Trophoblast cell (in vitro differentiated cells and primary cell): ENCODE measurements around the gene RNASEH1.

Source experiments
- DNase-seq, 2 donors: peaks; one replicate each; pipeline ENCODE4 v3.0.0-alpha.2; 2016
- H2AFZ ChIP-seq: 2 replicates; pipeline ENCODE4 v1.6.1; 2013; ENCODE audit warnings: low read length, moderate library complexity, mild to moderate bottlenecking; ENCODE audit not compliant: insufficient read depth, poor library complexity
- H2AK5ac ChIP-seq: 2 replicates; pipeline ENCODE4 v1.6.1; 2013; ENCODE audit warnings: mild to moderate bottlenecking, low read length
- H2BK120ac ChIP-seq: 2 replicates; pipeline ENCODE4 v1.6.1; 2013; ENCODE audit warnings: low read length, mild to moderate bottlenecking, moderate library complexity; ENCODE audit not compliant: insufficient read depth, poor library complexity
- H2BK12ac ChIP-seq: 2 replicates; pipeline ENCODE4 v1.6.1; 2013; ENCODE audit warnings: mild to moderate bottlenecking, low read length, moderate library complexity
- H2BK5ac ChIP-seq: 2 replicates; pipeline ENCODE4 v1.6.1; 2013; ENCODE audit warnings: low read length, low read depth, moderate library complexity, mild to moderate bottlenecking; ENCODE audit not compliant: poor library complexity
- H3K14ac ChIP-seq: 2 replicates; pipeline ENCODE4 v1.6.1; 2013; ENCODE audit warnings: mild to moderate bottlenecking, low read length
- H3K18ac ChIP-seq: 2 replicates; pipeline ENCODE4 v1.6.1; 2013; ENCODE audit warnings: mild to moderate bottlenecking, low read length
- H3K23ac ChIP-seq: 2 replicates; pipeline ENCODE4 v1.6.1; 2013; ENCODE audit warnings: low read length
- H3K27ac ChIP-seq: 2 replicates; pipeline ENCODE4 v1.5.1; 2013; ENCODE audit warnings: low read depth, mild to moderate bottlenecking, inconsistent platforms, low read length, moderate library complexity
- H3K27me3 ChIP-seq: 2 replicates; pipeline ENCODE4 v1.6.1; 2013; ENCODE audit warnings: inconsistent platforms, mild to moderate bottlenecking, low read length, moderate library complexity; ENCODE audit not compliant: insufficient read depth
- H3K36me3 ChIP-seq, 2 experiments: 1 replicate in 1 of 2; 2 replicates in 1 of 2; pipeline ENCODE4 v1.6.1; 2013; ENCODE audit warnings: low read length in 2 of 2, mild to moderate bottlenecking in 2 of 2, moderate library complexity in 1 of 2; ENCODE audit not compliant: insufficient read depth in 2 of 2, control insufficient read depth in 1 of 2
- H3K4ac ChIP-seq: 2 replicates; pipeline ENCODE4 v1.6.1; 2013; ENCODE audit warnings: low read depth, mild to moderate bottlenecking, low read length, moderate library complexity
- H3K4me1 ChIP-seq, 2 experiments: 1 replicate in 1 of 2; 2 replicates in 1 of 2; pipeline ENCODE4 v1.6.1; 2013; ENCODE audit warnings: low read length in 2 of 2, mild to moderate bottlenecking in 2 of 2, moderate library complexity in 1 of 2; ENCODE audit not compliant: insufficient read depth in 2 of 2, control insufficient read depth in 1 of 2
- H3K4me2 ChIP-seq: 2 replicates; pipeline ENCODE4 v1.6.1; 2013; ENCODE audit warnings: inconsistent platforms, mild to moderate bottlenecking, low read length, moderate library complexity
- H3K4me3 ChIP-seq: 2 replicates; pipeline ENCODE4 v1.5.1; 2013; ENCODE audit warnings: mild to moderate bottlenecking, low read depth, low read length, inconsistent platforms
- H3K79me1 ChIP-seq: one replicate; pipeline ENCODE4 v1.6.1; 2013; ENCODE audit warnings: low read length
- H3K79me2 ChIP-seq: 2 replicates; pipeline ENCODE4 v1.6.1; 2013; ENCODE audit warnings: low read length, mild to moderate bottlenecking; ENCODE audit not compliant: control insufficient read depth, insufficient read depth, poor library complexity
- H3K9ac ChIP-seq: 2 replicates; pipeline ENCODE4 v1.6.1; 2013; ENCODE audit warnings: mild to moderate bottlenecking, low read length
- H3K9me3 ChIP-seq: 2 replicates; pipeline ENCODE4 v1.6.1; 2013; ENCODE audit warnings: low read depth, mild to moderate bottlenecking, control low read depth, inconsistent platforms, low read length; ENCODE audit not compliant: insufficient read depth
- H4K12ac ChIP-seq: 2 replicates; pipeline ENCODE4 v1.6.1; 2013; ENCODE audit warnings: low read depth, mild to moderate bottlenecking, low read length, moderate library complexity
- H4K8ac ChIP-seq: 2 replicates; pipeline ENCODE4 v1.6.1; 2013; ENCODE audit warnings: low read depth, mild to moderate bottlenecking, low read length, moderate library complexity
- H4K91ac ChIP-seq: one replicate; pipeline ENCODE4 v1.6.1; 2013; ENCODE audit warnings: low read depth, mild to moderate bottlenecking, low read length, moderate library complexity
- WGBS: extraction: QIAGEN DNeasy Blood & Tissue Kit; methylation state at CpG from one replicate; pipeline ENCODE4 v1.1.7; 2013; ENCODE audit warnings: missing lambda C conversion rate; ENCODE audit not compliant: insufficient read length, insufficient coverage; ENCODE audit errors: extremely low coverage; 5-methylcytosine and 5-hydroxymethylcytosine counted together

The RNASEH1 gene

DNA sequence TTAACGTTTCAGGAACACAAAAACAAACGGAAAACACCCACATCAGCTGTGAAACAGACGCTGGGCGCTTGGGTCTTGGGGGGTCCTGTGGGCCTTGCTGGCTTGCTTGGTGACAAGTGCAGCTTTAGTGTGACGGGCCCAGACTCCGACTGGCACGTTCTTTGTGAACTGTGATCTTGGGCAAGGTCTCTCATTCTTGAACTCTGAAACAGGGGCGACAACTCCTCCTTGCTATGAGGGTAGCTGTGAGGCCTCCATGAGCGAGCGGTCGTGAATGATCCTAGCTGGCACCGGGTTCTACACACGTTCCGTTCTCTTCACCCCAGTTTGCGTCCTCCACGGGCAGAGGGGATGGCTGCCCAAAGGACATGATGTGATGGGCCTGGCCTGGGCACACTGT is 28.1 kb upstream of the RNASEH1 start:
- WGBS, result no CpG with 5 or more reads among the region's 16 CpGs
- H3K79me2 ChIP-seq, result no peaks in the 10 kb centered on the region
- H3K9me3 ChIP-seq, result no peaks in the 10 kb centered on the region
- H3K23ac ChIP-seq, result no peak overlapping the region
- no peak overlapping the region for H4K12ac ChIP-seq
- H3K4ac ChIP-seq, result no peak overlapping the region
- no peak overlapping the region for H2AFZ ChIP-seq
- no peaks in the 10 kb centered on the region for H3K79me1 ChIP-seq
- no peak overlapping the region for H2AK5ac ChIP-seq
- no peaks in the 10 kb centered on the region for H3K4me1 ChIP-seq
- no peak overlapping the region for H2BK12ac ChIP-seq
- H2BK120ac ChIP-seq, result no peak overlapping the region
- no peak overlapping the region for H4K91ac ChIP-seq
- H4K8ac ChIP-seq, result no peak overlapping the region
- H3K9ac ChIP-seq, result no peak overlapping the region
- H3K27me3 ChIP-seq, result no peaks in the 10 kb centered on the region
- H3K36me3 ChIP-seq, result peaks cover 24 to 30% of the 10 kb centered on the region in 2 experiments
- DNase-seq, result no peak
- H3K4me2 ChIP-seq, result no peak overlapping the region
- H3K18ac ChIP-seq, result no peak overlapping the region
- no peak overlapping the region for H2BK5ac ChIP-seq
- H3K4me3 ChIP-seq, result no peak overlapping the region
- H3K14ac ChIP-seq, result no peak overlapping the region
- H3K27ac ChIP-seq, result no peak overlapping the region

DNA sequence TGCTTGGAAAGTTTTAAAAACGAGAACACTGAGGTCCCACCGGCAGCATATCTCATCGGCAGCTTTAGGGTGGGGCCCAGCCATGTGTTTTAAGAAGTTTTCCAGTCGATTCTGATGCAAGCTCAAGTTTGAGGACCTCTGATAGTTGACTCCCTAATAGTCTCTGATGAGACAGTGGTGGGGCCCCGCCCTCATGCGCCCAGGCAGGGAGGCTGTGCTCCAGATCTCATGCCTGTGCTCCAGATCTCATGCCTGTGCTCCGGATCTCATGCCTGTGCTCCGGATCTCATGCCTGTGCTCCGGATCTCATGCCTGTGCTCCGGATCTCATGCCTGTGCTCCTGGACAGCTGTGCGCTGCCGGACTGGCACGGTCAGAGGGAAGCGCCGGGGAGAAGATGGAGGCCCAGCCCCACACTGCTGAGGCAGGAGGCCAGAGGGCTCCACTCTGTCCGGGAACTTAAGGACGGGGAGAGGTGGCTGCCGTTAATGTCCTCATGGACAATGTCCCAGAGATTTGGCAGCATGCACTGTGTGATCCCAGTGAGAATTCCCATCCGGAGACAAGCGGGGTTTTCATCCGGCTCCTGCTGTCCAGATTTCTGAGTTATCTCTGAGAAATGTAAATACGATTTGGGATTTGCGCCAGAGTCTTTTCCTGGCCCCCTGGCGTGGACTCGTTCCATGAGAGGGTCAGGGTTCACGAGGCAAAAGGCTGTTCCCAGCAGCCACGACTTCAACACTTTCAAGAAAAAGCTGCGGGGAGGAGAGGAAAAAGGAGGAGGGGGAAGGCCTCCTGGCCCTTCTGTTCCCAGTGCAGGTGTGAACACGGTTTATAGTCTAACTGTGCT is 27.4 kb upstream of the RNASEH1 start:
- H3K18ac ChIP-seq, result no peak overlapping the region
- no peak overlapping the region for H4K8ac ChIP-seq
- H2BK12ac ChIP-seq, result no peak overlapping the region
- H3K9ac ChIP-seq, result no peak overlapping the region
- peaks cover 27 to 33% of the 10 kb centered on the region in 2 experiments for H3K36me3 ChIP-seq
- no peak overlapping the region for H3K4ac ChIP-seq
- H2AFZ ChIP-seq, result no peak overlapping the region
- no peak overlapping the region for H3K4me2 ChIP-seq
- no peak for DNase-seq
- H2BK5ac ChIP-seq, result no peak overlapping the region
- H2BK120ac ChIP-seq, result no peak overlapping the region
- H3K23ac ChIP-seq, result no peak overlapping the region
- H3K9me3 ChIP-seq, result no peaks in the 10 kb centered on the region
- peak overlapping the region; percentile 18 for H4K12ac ChIP-seq
- H3K27ac ChIP-seq, result no peak overlapping the region
- H3K14ac ChIP-seq, result no peak overlapping the region
- no peaks in the 10 kb centered on the region for H3K27me3 ChIP-seq
- H2AK5ac ChIP-seq, result no peak overlapping the region
- H3K79me2 ChIP-seq, result no peaks in the 10 kb centered on the region
- no CpG with 5 or more reads among the region's 29 CpGs for WGBS
- H3K79me1 ChIP-seq, result no peaks in the 10 kb centered on the region
- H3K4me3 ChIP-seq, result no peak overlapping the region
- H4K91ac ChIP-seq, result no peak overlapping the region
- H3K4me1 ChIP-seq, result no peaks in the 10 kb centered on the region

GRCh38 chr2:3584608-3585260 is 26.6 kb upstream of the RNASEH1 start:
- no CpG with 5 or more reads among the region's 4 CpGs for WGBS
- no peaks in the 10 kb centered on the region for H3K4me1 ChIP-seq
- no peak overlapping the region for H2BK120ac ChIP-seq
- H3K36me3 ChIP-seq, result peaks cover 32 to 40% of the 10 kb centered on the region in 2 experiments
- no peak overlapping the region for H3K18ac ChIP-seq
- H3K23ac ChIP-seq, result no peak overlapping the region
- no peak overlapping the region for H2AK5ac ChIP-seq
- H4K12ac ChIP-seq, result peak overlapping the region; percentile 36
- no peak overlapping the region for H3K4me3 ChIP-seq
- no peak overlapping the region for H4K8ac ChIP-seq
- no peaks in the 10 kb centered on the region for H3K79me1 ChIP-seq
- H3K9ac ChIP-seq, result no peak overlapping the region
- no peak overlapping the region for H2BK5ac ChIP-seq
- H3K4ac ChIP-seq, result no peak overlapping the region
- DNase-seq, result peak; percentile 35 to 52
- H4K91ac ChIP-seq, result no peak overlapping the region
- H3K79me2 ChIP-seq, result no peaks in the 10 kb centered on the region
- H3K27me3 ChIP-seq, result no peaks in the 10 kb centered on the region
- H3K27ac ChIP-seq, result no peak overlapping the region
- H2AFZ ChIP-seq, result no peak overlapping the region
- no peak overlapping the region for H3K4me2 ChIP-seq
- H3K14ac ChIP-seq, result no peak overlapping the region
- no peaks in the 10 kb centered on the region for H3K9me3 ChIP-seq
- no peak overlapping the region for H2BK12ac ChIP-seq

- Histone ChIP-seq H3K79me2 (no peaks in the 10 kb centered on the region), H2AK5ac (no peak overlapping the region), H3K9ac (no peak overlapping the region), H3K79me1 (no peaks in the 10 kb centered on the region), H3K18ac (no peak overlapping the region), H3K4me2 (no peak overlapping the region), H4K91ac (no peak overlapping the region), H2BK12ac (no peak overlapping the region), H4K12ac (no peak overlapping the region), H3K9me3 (no peaks in the 10 kb centered on the region), H2AFZ (no peak overlapping the region), H3K14ac (no peak overlapping the region), H2BK120ac (no peak overlapping the region), H3K27me3 (no peaks in the 10 kb centered on the region), H3K4me3 (no peak overlapping the region), H3K27ac (no peak overlapping the region), H3K23ac (no peak overlapping the region), H3K4me1 (no peaks in the 10 kb centered on the region), H4K8ac (no peak overlapping the region), H2BK5ac (no peak overlapping the region), H3K4ac (no peak overlapping the region), H3K36me3 (peaks cover 32 to 45% of the 10 kb centered on the region in 2 experiments)
- WGBS, result no CpG with 5 or more reads among the region's 6 CpGs
- DNase-seq, result no peak
Measured at GRCh38 chr2:3584076-3584475, 25.9 kb upstream of the RNASEH1 start.
